Measurements from ENCODE around the gene KBTBD3.

KBTBD3 gene

GRCh38 chr11:106086850-106087249 is 9.7 kb upstream of the KBTBD3 start:
- H3K27ac ChIP-seq (ENCODE audit: low read length): peak overlapping the region; percentile 11
- no peaks in the 10 kb centered on the region for H3K9me3 ChIP-seq (ENCODE audit: control insufficient read depth in 1 of 2, low read length in 2 of 2)
- no peak overlapping the region for H3K4me3 ChIP-seq (ENCODE audit: low read depth in 1 of 2, low read length in 2 of 2)
- H3K36me3 ChIP-seq (ENCODE audit: control insufficient read depth in 1 of 2, insufficient read depth in 2 of 2, low read length in 2 of 2): peaks cover 18 to 20% of the 10 kb centered on the region in 2 donors
- no peaks in the 10 kb centered on the region for H3K27me3 ChIP-seq (ENCODE audit: low read depth, low read length)
- H3K4me1 ChIP-seq (ENCODE audit: control insufficient read depth in 1 of 2, insufficient read depth in 2 of 2, low read length in 2 of 2): peaks cover 7 to 40% of the 10 kb centered on the region in 2 donors

- Histone ChIP-seq H3K36me3 (ENCODE audit: control insufficient read depth in 1 of 2, insufficient read depth in 2 of 2, low read length in 2 of 2) (peaks cover 13 to 17% of the 10 kb centered on the region in 2 donors), H3K27me3 (ENCODE audit: low read depth, low read length) (no peaks in the 10 kb centered on the region), H3K4me3 (ENCODE audit: low read depth in 1 of 2, low read length in 2 of 2) (no peak overlapping the region), H3K4me1 (ENCODE audit: control insufficient read depth in 1 of 2, insufficient read depth in 2 of 2, low read length in 2 of 2) (peaks cover 7 to 45% of the 10 kb centered on the region in 2 donors), H3K9me3 (ENCODE audit: control insufficient read depth in 1 of 2, low read length in 2 of 2) (no peaks in the 10 kb centered on the region), H3K27ac (ENCODE audit: low read length) (no peak overlapping the region)
Observed at GRCh38 chr11:106086135-106086534, 9.0 kb upstream of the KBTBD3 start.

GRCh38 chr11:106082096-106082495 is 4.9 kb upstream of the KBTBD3 start:
- Histone ChIP-seq H3K4me1 (ENCODE audit: control insufficient read depth in 1 of 2, insufficient read depth in 2 of 2, low read length in 2 of 2) (peaks cover 10 to 51% of the 10 kb centered on the region in 2 donors), H3K4me3 (ENCODE audit: low read depth in 1 of 2, low read length in 2 of 2) (no peak overlapping the region), H3K27ac (ENCODE audit: low read length) (no peak overlapping the region)

GRCh38 chr11:106077609-106078455 is 685 bp upstream of the KBTBD3 start, which contains the start of gene AASDHPPT:
Gene AASDHPPT (plus strand): TSS chr11:106077662. CDS start chr11:106077711, 49 bp downstream.
- H3K4me1 ChIP-seq (ENCODE audit: control insufficient read depth in 1 of 2, insufficient read depth in 2 of 2, low read length in 2 of 2): peaks cover 3 to 41% of the 10 kb centered on the region in 2 donors
- H3K27ac ChIP-seq (ENCODE audit: low read length): peak within 1 kb of the TSS; percentile 93
- H3K4me3 ChIP-seq (ENCODE audit: low read depth in 1 of 2, low read length in 2 of 2): peak within 1 kb of the TSS; percentile 83 to 88

More at GRCh38 chr11:106082096-106082495, 4.9 kb upstream of the KBTBD3 start:
- Histone ChIP-seq H3K9me3 (ENCODE audit: control insufficient read depth in 1 of 2, low read length in 2 of 2) (no peaks in the 10 kb centered on the region), H3K27me3 (ENCODE audit: low read depth, low read length) (no peaks in the 10 kb centered on the region), H3K36me3 (ENCODE audit: control insufficient read depth in 1 of 2, insufficient read depth in 2 of 2, low read length in 2 of 2) (peaks cover 21 to 25% of the 10 kb centered on the region in 2 donors)

GRCh38 chr11:106076171-106076918 is 802 bp downstream of the KBTBD3 start:
- H3K27ac ChIP-seq (ENCODE audit: low read length): peak overlapping the region; percentile 93
- peak overlapping the region; percentile 83 to 88 for H3K4me3 ChIP-seq (ENCODE audit: low read depth in 1 of 2, low read length in 2 of 2)
- H3K4me1 ChIP-seq (ENCODE audit: control insufficient read depth in 1 of 2, insufficient read depth in 2 of 2, low read length in 2 of 2): peaks cover 3 to 30% of the 10 kb centered on the region in 2 donors
- H3K9me3 ChIP-seq (ENCODE audit: control insufficient read depth in 1 of 2, low read length in 2 of 2): no peaks in the 10 kb centered on the region
- H3K27me3 ChIP-seq (ENCODE audit: low read depth, low read length): no peaks in the 10 kb centered on the region
- H3K36me3 ChIP-seq (ENCODE audit: control insufficient read depth in 1 of 2, insufficient read depth in 2 of 2, low read length in 2 of 2): peaks cover 11 to 14% of the 10 kb centered on the region in 2 donors

More at GRCh38 chr11:106077609-106078455, 685 bp upstream of the KBTBD3 start, which contains the start of gene AASDHPPT:
- Histone ChIP-seq H3K27me3 (ENCODE audit: low read depth, low read length) (no peaks in the 10 kb centered on the region), H3K36me3 (ENCODE audit: control insufficient read depth in 1 of 2, insufficient read depth in 2 of 2, low read length in 2 of 2) (peaks cover 17 to 24% of the 10 kb centered on the region in 2 donors), H3K9me3 (ENCODE audit: control insufficient read depth in 1 of 2, low read length in 2 of 2) (no peaks in the 10 kb centered on the region)

- Histone ChIP-seq H3K27ac (ENCODE audit: low read length) (no peak overlapping the region), H3K36me3 (ENCODE audit: control insufficient read depth in 1 of 2, insufficient read depth in 2 of 2, low read length in 2 of 2) (no peaks in the 10 kb centered on the region), H3K27me3 (ENCODE audit: low read depth, low read length) (no peaks in the 10 kb centered on the region), H3K4me1 (ENCODE audit: control insufficient read depth in 1 of 2, insufficient read depth in 2 of 2, low read length in 2 of 2) (no peaks in the 10 kb centered on the region), H3K9me3 (ENCODE audit: control insufficient read depth in 1 of 2, low read length in 2 of 2) (no peaks in the 10 kb centered on the region), H3K4me3 (ENCODE audit: low read depth in 1 of 2, low read length in 2 of 2) (no peak overlapping the region)
Observed at GRCh38 chr11:106072804-106073203, 4.3 kb downstream of the KBTBD3 start.

- no peaks in the 10 kb centered on the region for H3K27me3 ChIP-seq (ENCODE audit: low read depth, low read length)
- H3K36me3 ChIP-seq (ENCODE audit: control insufficient read depth in 1 of 2, insufficient read depth in 2 of 2, low read length in 2 of 2): no peaks in the 10 kb centered on the region
- no peaks in the 10 kb centered on the region for H3K9me3 ChIP-seq (ENCODE audit: control insufficient read depth in 1 of 2, low read length in 2 of 2)
- H3K4me1 ChIP-seq (ENCODE audit: control insufficient read depth in 1 of 2, insufficient read depth in 2 of 2, low read length in 2 of 2): no peaks in the 10 kb centered on the region
- H3K4me3 ChIP-seq (ENCODE audit: low read depth in 1 of 2, low read length in 2 of 2): no peak overlapping the region
- no peak overlapping the region for H3K27ac ChIP-seq (ENCODE audit: low read length)
Observed at GRCh38 chr11:106070606-106071005, 6.5 kb downstream of the KBTBD3 start.

GRCh38 chr11:106063009-106063408 is 14.1 kb downstream of the KBTBD3 start:
- no peaks in the 10 kb centered on the region for H3K4me1 ChIP-seq (ENCODE audit: control insufficient read depth in 1 of 2, insufficient read depth in 2 of 2, low read length in 2 of 2)
- no peaks in the 10 kb centered on the region for H3K36me3 ChIP-seq (ENCODE audit: control insufficient read depth in 1 of 2, insufficient read depth in 2 of 2, low read length in 2 of 2)
- H3K27ac ChIP-seq (ENCODE audit: low read length): no peak overlapping the region
- no peaks in the 10 kb centered on the region for H3K27me3 ChIP-seq (ENCODE audit: low read depth, low read length)
- no peak overlapping the region for H3K4me3 ChIP-seq (ENCODE audit: low read depth in 1 of 2, low read length in 2 of 2)
- H3K9me3 ChIP-seq (ENCODE audit: control insufficient read depth in 1 of 2, low read length in 2 of 2): no peaks in the 10 kb centered on the region

GRCh38 chr11:106061954-106062949 is 14.9 kb downstream of the KBTBD3 start:
- H3K27me3 ChIP-seq (ENCODE audit: low read depth, low read length): no peaks in the 10 kb centered on the region
- H3K4me3 ChIP-seq (ENCODE audit: low read depth in 1 of 2, low read length in 2 of 2): no peak overlapping the region
- H3K27ac ChIP-seq (ENCODE audit: low read length): no peak overlapping the region
- H3K4me1 ChIP-seq (ENCODE audit: control insufficient read depth in 1 of 2, insufficient read depth in 2 of 2, low read length in 2 of 2): no peaks in the 10 kb centered on the region
- H3K9me3 ChIP-seq (ENCODE audit: control insufficient read depth in 1 of 2, low read length in 2 of 2): no peaks in the 10 kb centered on the region
- H3K36me3 ChIP-seq (ENCODE audit: control insufficient read depth in 1 of 2, insufficient read depth in 2 of 2, low read length in 2 of 2): no peaks in the 10 kb centered on the region

- Histone ChIP-seq H3K4me3 (ENCODE audit: low read depth in 1 of 2, low read length in 2 of 2) (no peak overlapping the region), H3K4me1 (ENCODE audit: control insufficient read depth in 1 of 2, insufficient read depth in 2 of 2, low read length in 2 of 2) (no peaks in the 10 kb centered on the region), H3K36me3 (ENCODE audit: control insufficient read depth in 1 of 2, insufficient read depth in 2 of 2, low read length in 2 of 2) (no peaks in the 10 kb centered on the region), H3K27ac (ENCODE audit: low read length) (no peak overlapping the region), H3K27me3 (ENCODE audit: low read depth, low read length) (no peaks in the 10 kb centered on the region), H3K9me3 (ENCODE audit: control insufficient read depth in 1 of 2, low read length in 2 of 2) (no peaks in the 10 kb centered on the region)
Observed at GRCh38 chr11:106061249-106061784, 15.8 kb downstream of the KBTBD3 start.
